GM19395 (cell line): ENCODE data around the gene ZDHHC22.

Experiments
- ATAC-seq: cut with Tn5 transposase; IDR thresholded peaks from one replicate; pipeline ENCODE4 v1.9.1; 2021; ENCODE audit warnings: mild to moderate bottlenecking, moderate library complexity; ENCODE audit not compliant: unreplicated experiment

The ZDHHC22 gene

GRCh38 chr14:77131206-77131605, 10.4 kb downstream of the ZDHHC22 start:
- no peak for ATAC-seq

GRCh38 chr14:77130386-77130785, 11.2 kb downstream of the ZDHHC22 start:
- ATAC-seq, result no peak

- ATAC-seq, result no peak
Observed at GRCh38 chr14:77128414-77128891, 13.1 kb downstream of the ZDHHC22 start.

- ATAC-seq, result no peak
Observed at GRCh38 chr14:77126461-77126990, 15.1 kb downstream of the ZDHHC22 start.

- ATAC-seq, result no peak
Observed at GRCh38 chr14:77125823-77126325, 15.7 kb downstream of the ZDHHC22 start.

- no peak for ATAC-seq
Observed at GRCh38 chr14:77125281-77125801, 16.2 kb downstream of the ZDHHC22 start.

GRCh38 chr14:77124345-77125280, 17.0 kb downstream of the ZDHHC22 start:
- no peak for ATAC-seq

GRCh38 chr14:77123381-77124325, 17.9 kb downstream of the ZDHHC22 start:
- no peak for ATAC-seq

GRCh38 chr14:77122526-77123125, 19.0 kb downstream of the ZDHHC22 start:
- no peak for ATAC-seq

GRCh38 chr14:77120771-77121743, 20.5 kb downstream of the ZDHHC22 start:
- peak; percentile 91 for ATAC-seq

GRCh38 chr14:77119851-77120250, 21.7 kb downstream of the ZDHHC22 start:
- ATAC-seq, result no peak

- no peak for ATAC-seq
Observed at GRCh38 chr14:77116172-77116817, 25.3 kb downstream of the ZDHHC22 start.

GRCh38 chr14:77114609-77115008, 27.0 kb downstream of the ZDHHC22 start:
- ATAC-seq, result no peak

GRCh38 chr14:77113644-77114043, 27.9 kb downstream of the ZDHHC22 start:
- no peak for ATAC-seq

- no peak for ATAC-seq
Observed at GRCh38 chr14:77111021-77111420, 30.6 kb downstream of the ZDHHC22 start.

- no peak for ATAC-seq
Observed at GRCh38 chr14:77110286-77110685, 31.3 kb downstream of the ZDHHC22 start.

- no peak for ATAC-seq
Observed at GRCh38 chr14:77109656-77110055, 31.9 kb downstream of the ZDHHC22 start.

- ATAC-seq, result no peak
Observed at GRCh38 chr14:77108753-77109152, 32.8 kb downstream of the ZDHHC22 start.

- ATAC-seq, result no peak
Observed at GRCh38 chr14:77107228-77107627, 34.4 kb downstream of the ZDHHC22 start.
